Fibroblast of mammary gland (primary cell): Measurements from ENCODE around the gene ARVCF.

Source experiments
- DNase-seq: peaks from one replicate; pipeline ENCODE4 v3.0.0-alpha.2; 2010; ENCODE audit warnings: low read depth
- H3K4me3 ChIP-seq: 2 replicates; pipeline ENCODE4 v1.5.1; 2011; ENCODE audit warnings: low read depth, mild to moderate bottlenecking, low read length, moderate library complexity; ENCODE audit not compliant: control insufficient read depth
- CTCF ChIP-seq: conservative IDR thresholded peaks from 2 replicates; pipeline ENCODE4 v1.5.1; 2011; ENCODE audit warnings: low read depth, low read length, inconsistent platforms; ENCODE audit not compliant: control insufficient read depth, insufficient read depth

ARVCF gene

GRCh38 chr22:20056696-20057386 lies 40.2 kb upstream of the ARVCF start:
- no peak overlapping the region for H3K4me3 ChIP-seq
- no peak for DNase-seq
- no peak for TF ChIP-seq CTCF

GRCh38 chr22:20056161-20056560 lies 39.5 kb upstream of the ARVCF start:
- no peak overlapping the region for H3K4me3 ChIP-seq
- no peak for DNase-seq
- no peak for TF ChIP-seq CTCF

GRCh38 chr22:20055654-20056053 lies 39.0 kb upstream of the ARVCF start:
- no peak for TF ChIP-seq CTCF
- H3K4me3 ChIP-seq, result no peak overlapping the region
- no peak for DNase-seq

- H3K4me3 ChIP-seq, result no peak overlapping the region
- no peak for TF ChIP-seq CTCF
- no peak for DNase-seq
Observed at GRCh38 chr22:20055144-20055543, 38.5 kb upstream of the ARVCF start.

- DNase-seq, result no peak
- no peak for TF ChIP-seq CTCF
- no peak overlapping the region for H3K4me3 ChIP-seq
Observed at GRCh38 chr22:20054485-20054884, 37.9 kb upstream of the ARVCF start.

- no peak for TF ChIP-seq CTCF
- no peak overlapping the region for H3K4me3 ChIP-seq
- no peak for DNase-seq
Observed at GRCh38 chr22:20054034-20054427, 37.4 kb upstream of the ARVCF start.

- no peak for TF ChIP-seq CTCF
- no peak overlapping the region for H3K4me3 ChIP-seq
- DNase-seq, result no peak
Observed at GRCh38 chr22:20053407-20054033, 36.9 kb upstream of the ARVCF start.
